Measurements from ENCODE around the gene QSOX1. TPM values are rescaled to one million over a fixed set of nuclear protein-coding genes. Genes with fewer than 3 reads are reported as not detected.

Gene QSOX1
- total RNA-seq, 1 experiment from 2014 or later, result 69.0 TPM

DNA sequence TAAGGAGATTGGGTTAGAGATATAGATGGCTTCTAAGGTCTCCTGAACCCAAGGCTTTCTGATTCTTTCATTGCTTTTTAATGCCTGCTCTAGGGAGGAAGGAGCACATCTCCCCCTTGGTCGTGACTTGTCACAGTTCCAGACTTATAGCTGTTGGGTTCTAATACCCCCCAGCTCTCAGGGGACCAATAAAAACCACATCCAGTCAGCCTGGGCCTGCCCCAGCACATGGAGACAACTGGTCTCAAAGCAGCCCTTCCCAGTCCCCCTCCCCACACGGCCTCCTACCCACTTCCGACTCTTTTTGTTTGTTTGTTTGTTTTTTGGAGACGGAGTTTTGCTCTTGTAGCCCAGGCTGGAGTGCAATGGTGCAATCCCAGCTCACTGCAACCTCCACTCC, 23.3 kb downstream of the QSOX1 start:
- Histone ChIP-seq H3K4me3 (ENCODE audit: low read depth, low read length, poor library complexity, severe bottlenecking) (no peak overlapping the region), H3K27me3 (replicated peaks; ENCODE audit: insufficient read depth, low read depth, low read length, poor library complexity) (no peaks in the 10 kb centered on the region), H3K27ac (ENCODE audit: low read depth, low read length, poor library complexity, severe bottlenecking) (no peak overlapping the region), H3K9me3 (ENCODE audit: low read depth, low read length, poor library complexity, severe bottlenecking) (no peaks in the 10 kb centered on the region), H3K36me3 (ENCODE audit: insufficient read depth, low read length, poor library complexity, severe bottlenecking) (no peaks in the 10 kb centered on the region), H3K4me1 (ENCODE audit: insufficient read depth, low read length, poor library complexity, severe bottlenecking) (no peaks in the 10 kb centered on the region)
- TF ChIP-seq EZH2 (IDR thresholded peaks at IDR 0.05; ENCODE audit: borderline replicate concordance, low read depth, low read length, poor library complexity, severe bottlenecking), result no peak
- no peak for TF ChIP-seq CTCF (conservative IDR thresholded peaks at IDR 0.05; ENCODE audit: low read depth, low read length)
- intact Hi-C loops (cut with micrococcal nuclease; ENCODE audit: unreplicated experiment), result loop anchor here (1.0 to 5.0 kb wide), 3 partner anchors 311 to 471 kb away; no protein-coding TSS in a partner anchor
- ChIA-PET CTCF (interaction anchor here (0.6 kb wide), 1 partner anchor 477 kb away, joined by 4 read pairs; no protein-coding TSS in a partner anchor), POLR2A (ENCODE audit: low non-redundant PET) (no interaction called here)
- BruUV-seq (replicated peaks), result no TSS peak
- DNase-seq (ENCODE audit: low spot score), result peak; percentile 26

DNA sequence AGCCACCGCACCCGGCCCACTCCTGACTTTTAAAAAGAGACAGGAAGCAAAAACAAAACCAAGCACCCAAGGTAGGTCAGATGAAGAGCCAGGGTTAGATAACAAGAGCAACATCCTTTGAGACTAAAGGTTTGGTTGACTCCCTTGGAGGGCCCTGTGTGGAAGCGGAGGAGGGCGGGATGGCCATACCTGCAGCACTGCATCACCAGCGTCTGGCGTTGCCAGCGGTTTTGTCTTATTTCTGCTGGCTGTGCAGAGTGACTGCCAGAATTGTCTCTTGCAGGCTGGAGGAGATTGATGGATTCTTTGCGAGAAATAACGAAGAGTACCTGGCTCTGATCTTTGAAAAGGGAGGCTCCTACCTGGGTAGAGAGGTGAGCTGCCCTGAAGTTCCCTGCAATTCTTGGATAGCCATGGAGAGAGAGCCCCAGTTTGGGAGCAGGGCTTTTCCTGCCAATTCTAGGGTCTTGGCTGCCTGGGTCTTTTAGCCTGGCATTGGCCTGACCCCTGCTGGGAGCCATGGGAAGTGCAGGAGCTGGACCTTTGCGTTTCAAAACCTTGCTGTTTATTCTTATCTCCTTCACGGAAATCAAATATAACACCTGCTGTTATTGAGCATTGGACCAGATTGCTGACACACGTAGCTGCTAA, 24.0 kb downstream of the QSOX1 start:
- DNase-seq (ENCODE audit: low spot score), result peak; percentile 71
- Histone ChIP-seq H3K27me3 (replicated peaks; ENCODE audit: insufficient read depth, low read depth, low read length, poor library complexity) (no peaks in the 10 kb centered on the region), H3K9me3 (ENCODE audit: low read depth, low read length, poor library complexity, severe bottlenecking) (no peaks in the 10 kb centered on the region), H3K4me1 (ENCODE audit: insufficient read depth, low read length, poor library complexity, severe bottlenecking) (no peaks in the 10 kb centered on the region), H3K36me3 (ENCODE audit: insufficient read depth, low read length, poor library complexity, severe bottlenecking) (no peaks in the 10 kb centered on the region), H3K27ac (ENCODE audit: low read depth, low read length, poor library complexity, severe bottlenecking) (no peak overlapping the region), H3K4me3 (ENCODE audit: low read depth, low read length, poor library complexity, severe bottlenecking) (no peak overlapping the region)
- no TSS peak for BruUV-seq (replicated peaks)
- TF ChIP-seq CTCF (conservative IDR thresholded peaks at IDR 0.05; ENCODE audit: low read depth, low read length) (peak; percentile 96), EZH2 (IDR thresholded peaks at IDR 0.05; ENCODE audit: borderline replicate concordance, low read depth, low read length, poor library complexity, severe bottlenecking) (no peak)
- ChIA-PET CTCF (interaction anchor here (0.7 to 2.1 kb wide), 9 partner anchors 10 to 472 kb away, joined by 3 to 12 read pairs (median 5); no protein-coding TSS in a partner anchor), POLR2A (ENCODE audit: low non-redundant PET) (no interaction called here)
- intact Hi-C loops (cut with micrococcal nuclease; ENCODE audit: unreplicated experiment), result loop anchor here (1.0 to 5.0 kb wide), 3 partner anchors 311 to 471 kb away; no protein-coding TSS in a partner anchor

DNA sequence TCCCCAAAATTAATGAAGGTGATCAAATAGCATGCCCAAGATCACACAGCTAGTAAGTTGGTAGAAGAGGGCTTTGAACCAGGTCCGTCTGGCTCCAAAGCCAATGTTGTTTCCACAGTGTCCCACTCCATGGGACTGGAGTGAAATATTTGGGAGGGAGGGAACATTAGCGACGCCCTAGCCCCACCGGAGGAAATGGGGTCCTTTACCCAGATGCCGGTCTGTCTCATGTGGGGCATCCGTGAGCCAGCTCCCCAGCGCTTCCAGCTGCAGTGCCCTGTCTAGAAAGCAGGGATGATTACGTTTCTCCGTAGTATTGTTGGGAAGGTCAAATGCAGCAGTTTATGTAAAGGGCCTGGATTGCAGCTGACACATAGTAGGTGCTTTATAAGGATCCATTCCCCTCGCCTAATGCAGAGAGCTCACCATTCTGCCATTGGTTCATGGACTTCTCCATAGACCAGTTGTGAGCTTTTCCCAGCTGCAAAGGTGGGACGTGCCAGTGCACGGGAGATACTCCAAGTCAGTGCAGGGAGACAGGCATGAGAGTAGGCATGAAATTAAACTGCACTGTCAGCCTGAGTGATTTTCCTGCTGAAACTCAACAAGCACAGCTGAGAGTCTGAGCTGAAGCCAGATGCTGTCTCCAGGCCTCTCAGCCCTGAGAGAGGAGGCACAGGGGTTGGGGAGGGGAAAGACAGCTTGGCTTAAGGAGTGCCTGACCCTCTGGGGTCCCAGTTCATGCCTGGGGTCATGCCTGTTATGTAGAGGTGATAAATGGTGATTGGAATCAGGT, 24.7 kb downstream of the QSOX1 start:
- no peaks in the 10 kb centered on the region for H3K4me1 ChIP-seq (ENCODE audit: insufficient read depth, low read length, poor library complexity, severe bottlenecking)
- H3K36me3 ChIP-seq (ENCODE audit: insufficient read depth, low read length, poor library complexity, severe bottlenecking), result no peaks in the 10 kb centered on the region
- intact Hi-C loops (cut with micrococcal nuclease; ENCODE audit: unreplicated experiment), result loop anchor here (2.0 to 5.0 kb wide), 2 partner anchors 365 to 472 kb away; no protein-coding TSS in a partner anchor
- 0 out of 2 replicates have a peak, but pooled peaks have one; percentile 2 for TF ChIP-seq CTCF (conservative IDR thresholded peaks at IDR 0.05; ENCODE audit: low read depth, low read length)
- TF ChIP-seq EZH2 (IDR thresholded peaks at IDR 0.05; ENCODE audit: borderline replicate concordance, low read depth, low read length, poor library complexity, severe bottlenecking), result no peak
- no peaks in the 10 kb centered on the region for H3K27me3 ChIP-seq (replicated peaks; ENCODE audit: insufficient read depth, low read depth, low read length, poor library complexity)
- DNase-seq (ENCODE audit: low spot score), result no peak
- POLR2A ChIA-PET (ENCODE audit: low non-redundant PET), result no interaction called here
- no peaks in the 10 kb centered on the region for H3K9me3 ChIP-seq (ENCODE audit: low read depth, low read length, poor library complexity, severe bottlenecking)
- H3K4me3 ChIP-seq (ENCODE audit: low read depth, low read length, poor library complexity, severe bottlenecking), result no peak overlapping the region
- BruUV-seq (replicated peaks), result no TSS peak
- H3K27ac ChIP-seq (ENCODE audit: low read depth, low read length, poor library complexity, severe bottlenecking), result no peak overlapping the region
- CTCF ChIA-PET, result interaction anchor here (0.7 to 2.1 kb wide), 10 partner anchors 9 to 473 kb away, joined by 3 to 12 read pairs (median 4); no protein-coding TSS in a partner anchor
